Transverse colon (tissue), 4 donors: Measurements from ENCODE around the gene TIMM17A. TPM values are rescaled to one million over a fixed set of nuclear protein-coding genes. Genes with fewer than 3 reads are reported as not detected.

Source experiments
- DNase-seq: peaks from one replicate; pipeline ENCODE4 v3.0.0-alpha.2; 2019
- H3K27ac ChIP-seq, 4 donors: fragments of 200-600 bp; sonication (generic); 2 replicates each; pipeline ENCODE4 v1.5.1; 2016 to 2018; ENCODE audit warnings: inconsistent platforms in 4 of 4
- H3K27me3 ChIP-seq: fragments of 200-600 bp; sonication (generic); 2 replicates; pipeline ENCODE4 v1.5.1; 2017; ENCODE audit warnings: inconsistent platforms
- H3K36me3 ChIP-seq, 4 donors: fragments of 200-600 bp; sonication (generic); 2 replicates each; pipeline ENCODE4 v1.5.1; 2017 to 2019; ENCODE audit warnings: inconsistent platforms in 4 of 4
- H3K4me1 ChIP-seq, 4 donors: fragments of 200-600 bp; sonication (generic); 2 replicates each; pipeline ENCODE4 v1.5.1; 2017 to 2020; ENCODE audit warnings: inconsistent platforms in 4 of 4
- H3K4me3 ChIP-seq, 4 donors: fragments of 200-600 bp; sonication (generic); 1 replicate in 1 of 4; 2 replicates in 3 of 4; pipeline versions ENCODE4 v1.5.1 to v1.6.1; 2017 to 2019; ENCODE audit warnings: inconsistent platforms in 4 of 4
- H3K9me3 ChIP-seq, 2 donors: fragments of 200-600 bp; sonication (generic); 2 replicates each; pipeline ENCODE4 v1.5.1; 2017 to 2019; ENCODE audit warnings: inconsistent platforms in 2 of 2
- CTCF ChIP-seq, 5 experiments: fragments of 200-600 bp in 3 of 5; fragments of 450-650 bp in 2 of 5; sonication (generic) in 3 of 5; IDR thresholded peaks; 1 replicate in 2 of 5; 2 replicates in 3 of 5; pipeline ENCODE4 v1.5.1; 2016 to 2017; ENCODE audit warnings: antibody characterized with exemption in 5 of 5, inconsistent platforms in 3 of 5, mild to moderate bottlenecking in 2 of 5, moderate library complexity in 1 of 5
- EP300 ChIP-seq: sonication (generic); formaldehyde crosslinking; IDR thresholded peaks from one replicate; pipeline ENCODE4 v1.6.1; 2017; ENCODE audit warnings: antibody characterized with exemption, low read depth
- POLR2A ChIP-seq: fragments of 450-650 bp; IDR thresholded peaks from one replicate; pipeline ENCODE4 v1.6.1; 2016; ENCODE audit warnings: antibody characterized with exemption, mild to moderate bottlenecking, moderate library complexity
- POLR2AphosphoS5 ChIP-seq, 3 donors: sonication (generic); formaldehyde crosslinking; IDR thresholded peaks; one replicate each; pipeline ENCODE4 v1.6.1; 2016; ENCODE audit warnings: antibody characterized with exemption in 3 of 3
- WGBS, 2 donors: methylation state at CpG; one replicate each; pipeline ENCODE4 v1.1.5; 2018; ENCODE audit warnings: low coverage in 1 of 2; 5-methylcytosine and 5-hydroxymethylcytosine counted together
- in situ Hi-C, 4 donors: fragments of 200-750 bp; cut with MboI; loops; one replicate each; pipeline versions ENCODE4 v1.15.0 to v1.15.1; 2017; ENCODE audit warnings: low sequenced_read_pairs in 3 of 4, low pct_ligation_motif_present in 1 of 4, low pct_unique_long_range_greater_than_20kb in 1 of 4
- intact Hi-C: fragments of 100-400 bp; cut with DNase I; formaldehyde crosslinking; loops from one replicate; pipeline ENCODE4 v1.15.1; 2023; ENCODE audit warnings: low total_unique reads
- total RNA-seq, 4 donors: library from RNA; depleted of rRNA; stranded (reverse); fragments of >200 nt; gene quantifications; one replicate each; pipeline ENCODE4 v1.1.0, GENCODE V29; 2016

The TIMM17A gene
- total RNA-seq, 4 donors from 2014 or later, result 3.0 to 37.0 (median 33.7) TPM

- peak; percentile 85 for DNase-seq
- TF ChIP-seq EP300, result no peak
- no peak for TF ChIP-seq CTCF (IDR thresholded peaks at IDR 0.05)
- no peak for TF ChIP-seq POLR2AphosphoS5 (IDR thresholded peaks at IDR 0.05)
- TF ChIP-seq POLR2A, result no peak
- Histone ChIP-seq H3K27me3 (no peaks in the 10 kb centered on the region), H3K4me3 (peak overlapping the region; percentile 7 to 99 (median 90)), H3K27ac (peak overlapping the region; percentile 98 to 99 (median 99)), H3K36me3 (no peaks in the 10 kb centered on the region), H3K9me3 (no peaks in the 10 kb centered on the region), H3K4me1 (peaks cover 8 to 23% (median 17%) of the 10 kb centered on the region in 4 donors)
- in situ Hi-C loops, result no loop called here
- intact Hi-C loops, result no loop called here
- WGBS, 2 donors, result 8% methylated on average over 13 of the region's 31 CpGs; no CpG with 5 or more reads in 1 of the 2 donors
Measured at GRCh38 chr1:201982082-201982622, 26.8 kb downstream of the TIMM17A start.

- in situ Hi-C loops (no loop called here), intact Hi-C loops (no loop called here)
- TF ChIP-seq POLR2A, result peak; percentile 77
- peak; percentile 64 to 70 (median 66) for TF ChIP-seq POLR2AphosphoS5 (IDR thresholded peaks at IDR 0.05)
- TF ChIP-seq EP300, result no peak
- TF ChIP-seq CTCF (IDR thresholded peaks at IDR 0.05), result peak; percentile 17 to 63 (median 24)
- H3K4me3 ChIP-seq, result peak within 1 kb of the TSS; percentile 82 to 99 (median 90)
- peak; percentile 83 for DNase-seq
- no peaks in the 10 kb centered on the region for H3K27me3 ChIP-seq
- H3K9me3 ChIP-seq, result no peaks in the 10 kb centered on the region
- WGBS, 2 donors, result 1% methylated on average over 57 of the region's 80 CpGs; no CpG with 5 or more reads in 1 of the 2 donors
- H3K36me3 ChIP-seq, result no peaks in the 10 kb centered on the region
- H3K4me1 ChIP-seq, result peaks cover 8 to 23% (median 17%) of the 10 kb centered on the region in 4 donors
- H3K27ac ChIP-seq, result peak within 1 kb of the TSS; percentile 98 to 99 (median 99)
Measured at GRCh38 chr1:201982623-201983379, 27.5 kb downstream of the TIMM17A start, which contains the start of gene RNPEP. Gene RNPEP, plus strand, starts transcription at chr1:201982648. Its CDS starts 19 bp downstream, at chr1:201982667.

- WGBS, 2 donors, result 6 to 14% methylated on average over 6 to 11 of the region's 11 CpGs
- in situ Hi-C loops (no loop called here), intact Hi-C loops (no loop called here)
- Histone ChIP-seq H3K4me3 (peak overlapping the region; percentile 82 to 99 (median 90)), H3K27ac (peak overlapping the region; percentile 98 to 99 (median 99)), H3K27me3 (no peaks in the 10 kb centered on the region), H3K4me1 (peaks cover 8 to 23% (median 17%) of the 10 kb centered on the region in 4 donors), H3K9me3 (no peaks in the 10 kb centered on the region), H3K36me3 (no peaks in the 10 kb centered on the region)
- TF ChIP-seq POLR2AphosphoS5 (IDR thresholded peaks at IDR 0.05), result peak in 2 of 3 donors; percentile 71 to 75
- no peak for TF ChIP-seq POLR2A
- peak in 1 of 5 experiments; percentile 36 for TF ChIP-seq CTCF (IDR thresholded peaks at IDR 0.05)
- no peak for TF ChIP-seq EP300
- no peak for DNase-seq
Measured at GRCh38 chr1:201983380-201983805, 28.1 kb downstream of the TIMM17A start.

GRCh38 chr1:201984446-201984845 lies 29.1 kb downstream of the TIMM17A start:
- Histone ChIP-seq H3K36me3 (peaks cover 0 to 9% (median 3%) of the 10 kb centered on the region in 4 donors), H3K4me3 (no peak overlapping the region), H3K27ac (no peak overlapping the region), H3K27me3 (no peaks in the 10 kb centered on the region), H3K4me1 (peaks cover 8 to 23% (median 17%) of the 10 kb centered on the region in 4 donors), H3K9me3 (no peaks in the 10 kb centered on the region)
- in situ Hi-C loops, result no loop called here
- TF ChIP-seq POLR2AphosphoS5 (IDR thresholded peaks at IDR 0.05) (no peak), EP300 (no peak), POLR2A (no peak), CTCF (IDR thresholded peaks at IDR 0.05) (no peak)
- no peak for DNase-seq
- WGBS, 2 donors, result 96 to 100% methylated on average over 2 to 3 of the region's 3 CpGs
- intact Hi-C loops, result no loop called here
